GM23338 (cell line): Measurements from ENCODE around the gene GRHL3. TPM values are rescaled to one million over a fixed set of nuclear protein-coding genes. Genes with fewer than 3 reads are reported as not detected.

Experiments
- ATAC-seq: fragments of 200-7000 bp; cut with Tn5 transposase; 3 replicates; pipeline ENCODE4 v1.9.1; 2020
- DNase-seq: peaks from one replicate; pipeline ENCODE4 v3.0.0-alpha.2; 2015; ENCODE audit warnings: low spot score
- H2AFZ ChIP-seq: fragments of 200-600 bp; sonication (generic); 2 replicates; pipeline ENCODE4 v1.8.0; 2016; ENCODE audit warnings: antibody characterized with exemption, mild to moderate bottlenecking, moderate library complexity
- H3F3A ChIP-seq: fragments of 200-600 bp; sonication (generic); replicated peaks from 2 replicates; pipeline ENCODE4 v1.8.0; 2017; ENCODE audit warnings: antibody characterized with exemption, mixed run types, low read depth
- H3K27ac ChIP-seq: fragments of 200-600 bp; sonication (generic); 2 replicates; pipeline ENCODE4 v1.6.1; 2016; ENCODE audit warnings: low read depth
- H3K27me3 ChIP-seq: fragments of 200-600 bp; sonication (generic); 2 replicates; pipeline ENCODE4 v1.8.0; 2016; ENCODE audit warnings: mild to moderate bottlenecking, mixed run types, moderate library complexity; ENCODE audit not compliant: insufficient read depth
- H3K36me3 ChIP-seq: fragments of 200-600 bp; sonication (generic); 2 replicates; pipeline ENCODE4 v1.8.0; 2016; ENCODE audit warnings: mild to moderate bottlenecking; ENCODE audit not compliant: insufficient read depth
- H3K4me1 ChIP-seq: fragments of 200-600 bp; sonication (generic); 2 replicates; pipeline ENCODE4 v1.8.0; 2016; ENCODE audit warnings: mild to moderate bottlenecking, moderate library complexity; ENCODE audit not compliant: insufficient read depth
- H3K4me2 ChIP-seq: fragments of 200-600 bp; sonication (generic); 2 replicates; pipeline ENCODE4 v1.7.1; 2017; ENCODE audit warnings: mixed run types
- H3K4me3 ChIP-seq: fragments of 200-600 bp; sonication (generic); 2 replicates; pipeline ENCODE4 v1.6.1; 2016; ENCODE audit warnings: mixed run types
- H3K79me2 ChIP-seq: fragments of 200-600 bp; sonication (generic); replicated peaks from 2 replicates; pipeline ENCODE4 v1.8.0; 2017; ENCODE audit warnings: mild to moderate bottlenecking; ENCODE audit not compliant: insufficient read depth
- H3K9me2 ChIP-seq: fragments of 200-600 bp; sonication (generic); 2 replicates; pipeline ENCODE4 v1.8.0; 2017; ENCODE audit not compliant: insufficient read depth
- H4K20me1 ChIP-seq: fragments of 200-600 bp; sonication (generic); replicated peaks from 2 replicates; pipeline ENCODE4 v1.8.0; 2017; ENCODE audit warnings: mild to moderate bottlenecking; ENCODE audit not compliant: insufficient read depth
- H3K27ac Mint-ChIP-seq: 2 replicates; pipeline ENCODE4 v1.8.0; 2020; ENCODE audit warnings: inconsistent platforms, mild to moderate bottlenecking, moderate library complexity, mixed read lengths
- H3K27me3 Mint-ChIP-seq: 3 replicates; pipeline ENCODE4 v1.8.0; 2022; ENCODE audit warnings: low read depth, mild to moderate bottlenecking, moderate library complexity, mixed read lengths, inconsistent platforms; ENCODE audit not compliant: insufficient read depth, poor library complexity
- H3K36me3 Mint-ChIP-seq: 3 replicates; pipeline ENCODE4 v1.8.0; 2021; ENCODE audit warnings: low read depth, mild to moderate bottlenecking, inconsistent platforms, moderate library complexity, mixed read lengths
- H3K4me1 Mint-ChIP-seq: 3 replicates; pipeline ENCODE4 v1.8.0; 2020; ENCODE audit warnings: mild to moderate bottlenecking, inconsistent platforms, mixed read lengths
- H3K4me3 Mint-ChIP-seq: 3 replicates; pipeline ENCODE4 v1.8.0; 2021; ENCODE audit warnings: moderate library complexity, mild to moderate bottlenecking, inconsistent platforms, mixed read lengths
- H3K9me3 Mint-ChIP-seq: 3 replicates; pipeline ENCODE4 v1.8.0; 2020; ENCODE audit warnings: moderate library complexity, mild to moderate bottlenecking, inconsistent platforms, mixed read lengths
- CREB1 ChIP-seq: fragments of 250-450 bp; sonication (Bioruptor Pico); IDR thresholded peaks from 2 replicates; pipeline ENCODE4 v1.5.0; 2020; ENCODE audit warnings: low read depth, mild to moderate bottlenecking, moderate library complexity
- CTCF ChIP-seq, 2 experiments: fragments of 200-600 bp in 1 of 2; sonication (generic) in 1 of 2; conservative IDR thresholded peaks; 2 replicates each; pipeline versions ENCODE4 v1.5.1 to v1.6.1; 2016 to 2017; ENCODE audit warnings: antibody characterized with exemption in 2 of 2, low read depth in 2 of 2, mild to moderate bottlenecking in 2 of 2, moderate library complexity in 1 of 2
- ETS1 ChIP-seq: IDR thresholded peaks from 2 replicates; pipeline ENCODE4 v1.6.1; 2016; ENCODE audit warnings: antibody characterized with exemption
- EZH2phosphoT487 ChIP-seq: fragments of 200-600 bp; sonication (generic); IDR thresholded peaks from one replicate; pipeline ENCODE4 v1.8.1; 2018; ENCODE audit warnings: antibody characterized with exemption; ENCODE audit not compliant: unreplicated experiment
- NANOG ChIP-seq: IDR thresholded peaks from 2 replicates; pipeline ENCODE4 v1.6.1; 2016; ENCODE audit warnings: antibody characterized with exemption, borderline replicate concordance
- POLR2AphosphoS5 ChIP-seq: IDR thresholded peaks from 2 replicates; pipeline ENCODE4 v1.6.1; 2016; ENCODE audit warnings: antibody characterized with exemption, low read depth
- REST ChIP-seq: IDR thresholded peaks from one replicate; pipeline ENCODE4 v1.6.1; 2018; ENCODE audit warnings: antibody characterized with exemption; ENCODE audit not compliant: unreplicated experiment
- ZNF114 ChIP-seq: fragments of 250-450 bp; sonication (Bioruptor Pico); IDR thresholded peaks from 2 replicates; pipeline ENCODE4 v1.5.0; 2020; ENCODE audit warnings: mild to moderate bottlenecking, moderate library complexity
- ZNF331 ChIP-seq: fragments of 250-450 bp; sonication (Bioruptor Pico); IDR thresholded peaks from 2 replicates; pipeline ENCODE4 v1.5.0; 2020; ENCODE audit warnings: low read depth, mild to moderate bottlenecking, moderate library complexity
- polyA plus RNA-seq: library from polyadenylated mRNA; unstranded; fragments of >200 nt; fragmentation: Nextera tagmentation; extraction: Ambion mirVana; gene quantifications from 2 replicates; pipeline ENCODE4 v1.2.1, GENCODE V29; 2016
- total RNA-seq: library from RNA; depleted of rRNA; stranded (reverse); fragments of >200 nt; shearing (Covaris generic); gene quantifications from 2 replicates; pipeline ENCODE4 v1.2.3, GENCODE V29; 2014

The GRHL3 gene
- total and polyA plus RNA-seq, 2 experiments from 2014 or later, result 0.78 to 1.1 TPM

GRCh38 chr1:24297187-24297851, 21.8 kb upstream of the GRHL3 start:
- no peaks in the 10 kb centered on the region for H3K27me3 ChIP-seq
- H3K4me3 ChIP-seq, result no peak overlapping the region
- H3F3A ChIP-seq, result no peaks in the 10 kb centered on the region
- H3K27ac Mint-ChIP-seq, result no peak overlapping the region
- no peaks in the 10 kb centered on the region for H3K9me3 Mint-ChIP-seq
- no peaks in the 10 kb centered on the region for H4K20me1 ChIP-seq
- no peak overlapping the region for H3K27ac ChIP-seq
- peaks cover 21% of the 10 kb centered on the region for H3K4me1 Mint-ChIP-seq
- no peak overlapping the region for H3K4me3 Mint-ChIP-seq
- H3K36me3 Mint-ChIP-seq, result no peaks in the 10 kb centered on the region
- H3K4me1 ChIP-seq, result peaks cover 18% of the 10 kb centered on the region
- no peak overlapping the region for H2AFZ ChIP-seq
- no peaks in the 10 kb centered on the region for H3K36me3 ChIP-seq
- H3K9me2 ChIP-seq, result 0 out of 2 replicates have a peak, but pooled peaks cover 2% of the 10 kb centered on the region
- ATAC-seq (peak; percentile 32; the same call in 1 of the 3 replicates), DNase-seq (no peak)
- H3K27me3 Mint-ChIP-seq, result peaks cover 3% of the 10 kb centered on the region
- no peak for TF ChIP-seq EZH2phosphoT487
- TF ChIP-seq ETS1, result no peak
- TF ChIP-seq ZNF331 (CRISPR knock-in tag), result no peak
- TF ChIP-seq CREB1 (CRISPR knock-in tag), result no peak
- TF ChIP-seq ZNF114 (CRISPR knock-in tag), result no peak
- TF ChIP-seq CTCF (conservative IDR thresholded peaks at IDR 0.05; ENCODE audit: low read depth in 2 of 2), result no peak
- no peak for TF ChIP-seq POLR2AphosphoS5
- TF ChIP-seq NANOG, result no peak
- H3K79me2 ChIP-seq, result no peaks in the 10 kb centered on the region
- no peak overlapping the region for H3K4me2 ChIP-seq

- peaks cover 21% of the 10 kb centered on the region for H3K4me1 Mint-ChIP-seq
- Histone ChIP-seq H3K79me2 (no peaks in the 10 kb centered on the region), H3K36me3 (no peaks in the 10 kb centered on the region), H3K4me2 (no peak overlapping the region), H3K4me1 (peaks cover 18% of the 10 kb centered on the region), H3F3A (no peaks in the 10 kb centered on the region), H3K27ac (no peak overlapping the region), H4K20me1 (no peaks in the 10 kb centered on the region), H3K9me2 (0 out of 2 replicates have a peak, but pooled peaks cover 2% of the 10 kb centered on the region), H2AFZ (no peak overlapping the region), H3K27me3 (no peaks in the 10 kb centered on the region), H3K4me3 (no peak overlapping the region)
- TF ChIP-seq EZH2phosphoT487, result no peak
- TF ChIP-seq REST, result no peak
- TF ChIP-seq POLR2AphosphoS5, result no peak
- H3K9me3 Mint-ChIP-seq, result no peaks in the 10 kb centered on the region
- H3K27ac Mint-ChIP-seq, result no peak overlapping the region
- peaks cover 8% of the 10 kb centered on the region for H3K27me3 Mint-ChIP-seq
- DNase-seq, result no peak
- no peak overlapping the region for H3K4me3 Mint-ChIP-seq
- ATAC-seq, result no peak
- no peaks in the 10 kb centered on the region for H3K36me3 Mint-ChIP-seq
These were observed 21.3 kb upstream of the GRHL3 start for GRCh38 chr1:24297852-24298232.
